Measurements from ENCODE around the gene WNT16.

WNT16 gene

GRCh38 chr7:121303422-121304101, 25.2 kb upstream of the WNT16 start:
- TF ChIP-seq CTCF (IDR thresholded peaks at IDR 0.05; ENCODE audit: low read depth, low read length, poor library complexity, severe bottlenecking) (no peak), EZH2phosphoT487 (IDR thresholded peaks at IDR 0.05; ENCODE audit: borderline replicate concordance, low read length) (no peak)
- Histone ChIP-seq H3K27ac (ENCODE audit: low read depth, low read length) (no peak overlapping the region), H3K4me2 (ENCODE audit: low read length) (no peak overlapping the region), H3K79me2 (ENCODE audit: control insufficient read depth, low read length) (no peaks in the 10 kb centered on the region), H3K4me1 (ENCODE audit: control insufficient read depth, low read length) (no peaks in the 10 kb centered on the region), H4K20me1 (ENCODE audit: control insufficient read depth, insufficient read depth, low read depth, low read length) (no peaks in the 10 kb centered on the region), H3K27me3 (ENCODE audit: control insufficient read depth, low read length) (no peaks in the 10 kb centered on the region), H3K9me2 (replicated peaks; ENCODE audit: control insufficient read depth, low read length) (no peaks in the 10 kb centered on the region), H3F3A (ENCODE audit: control insufficient read depth, insufficient read depth) (no peaks in the 10 kb centered on the region), H3K9me3 (ENCODE audit: control insufficient read depth, insufficient read depth, low read length) (no peaks in the 10 kb centered on the region), H3K36me3 (ENCODE audit: control insufficient read depth, low read length) (no peaks in the 10 kb centered on the region), H3K4me3 (ENCODE audit: low read length) (no peak overlapping the region)

GRCh38 chr7:121304102-121304658, 24.6 kb upstream of the WNT16 start:
- Histone ChIP-seq H3K9me3 (ENCODE audit: control insufficient read depth, insufficient read depth, low read length) (no peaks in the 10 kb centered on the region), H4K20me1 (ENCODE audit: control insufficient read depth, insufficient read depth, low read depth, low read length) (no peaks in the 10 kb centered on the region), H3K4me2 (ENCODE audit: low read length) (no peak overlapping the region), H3K9me2 (replicated peaks; ENCODE audit: control insufficient read depth, low read length) (no peaks in the 10 kb centered on the region), H3K36me3 (ENCODE audit: control insufficient read depth, low read length) (no peaks in the 10 kb centered on the region), H3K79me2 (ENCODE audit: control insufficient read depth, low read length) (no peaks in the 10 kb centered on the region), H3K4me3 (ENCODE audit: low read length) (no peak overlapping the region), H3K4me1 (ENCODE audit: control insufficient read depth, low read length) (no peaks in the 10 kb centered on the region), H3F3A (ENCODE audit: control insufficient read depth, insufficient read depth) (no peaks in the 10 kb centered on the region), H3K27me3 (ENCODE audit: control insufficient read depth, low read length) (no peaks in the 10 kb centered on the region), H3K27ac (ENCODE audit: low read depth, low read length) (no peak overlapping the region)
- TF ChIP-seq CTCF (IDR thresholded peaks at IDR 0.05; ENCODE audit: low read depth, low read length, poor library complexity, severe bottlenecking): no peak
- TF ChIP-seq EZH2phosphoT487 (IDR thresholded peaks at IDR 0.05; ENCODE audit: borderline replicate concordance, low read length): no peak

GRCh38 chr7:121305109-121305508, 23.7 kb upstream of the WNT16 start:
- Histone ChIP-seq H3K27ac (ENCODE audit: low read depth, low read length) (no peak overlapping the region), H3K9me3 (ENCODE audit: control insufficient read depth, insufficient read depth, low read length) (no peaks in the 10 kb centered on the region), H3K4me3 (ENCODE audit: low read length) (no peak overlapping the region), H3K9me2 (replicated peaks; ENCODE audit: control insufficient read depth, low read length) (no peaks in the 10 kb centered on the region), H3K79me2 (ENCODE audit: control insufficient read depth, low read length) (no peaks in the 10 kb centered on the region), H3K4me2 (ENCODE audit: low read length) (no peak overlapping the region), H3K36me3 (ENCODE audit: control insufficient read depth, low read length) (no peaks in the 10 kb centered on the region), H3K4me1 (ENCODE audit: control insufficient read depth, low read length) (no peaks in the 10 kb centered on the region), H4K20me1 (ENCODE audit: control insufficient read depth, insufficient read depth, low read depth, low read length) (no peaks in the 10 kb centered on the region), H3F3A (ENCODE audit: control insufficient read depth, insufficient read depth) (no peaks in the 10 kb centered on the region), H3K27me3 (ENCODE audit: control insufficient read depth, low read length) (no peaks in the 10 kb centered on the region)
- TF ChIP-seq EZH2phosphoT487 (IDR thresholded peaks at IDR 0.05; ENCODE audit: borderline replicate concordance, low read length) (no peak), CTCF (IDR thresholded peaks at IDR 0.05; ENCODE audit: low read depth, low read length, poor library complexity, severe bottlenecking) (no peak)
